Left lung (tissue), 10 donors: Measurements from ENCODE around the gene FLT4. TPM values are rescaled to one million over a fixed set of nuclear protein-coding genes. Genes with fewer than 3 reads are reported as not detected.

ENCODE experiments used
- ATAC-seq: fragments of 200-7000 bp; cut with Tn5 transposase; one replicate; pipeline ENCODE4 v1.9.1; 2020; ENCODE audit warnings: moderate library complexity
- DNase-seq, 4 donors: peaks; one replicate each; pipeline ENCODE4 v3.0.0-alpha.2; 2013 to 2020
- H3K27ac ChIP-seq, 2 donors: fragments of 200-600 bp; sonication (generic) in 1 of 2; one replicate each; pipeline versions ENCODE4 v1.5.0 to v1.8.0; 2020 to 2021
- H3K27me3 ChIP-seq, 2 donors: fragments of 200-600 bp; sonication (generic) in 1 of 2; one replicate each; pipeline versions ENCODE4 v1.5.0 to v1.8.0; 2020 to 2021
- H3K36me3 ChIP-seq, 2 donors: fragments of 200-600 bp; sonication (generic) in 1 of 2; one replicate each; pipeline versions ENCODE4 v1.5.0 to v1.8.0; 2020 to 2021
- H3K4me1 ChIP-seq, 2 donors: fragments of 200-600 bp; one replicate each; pipeline ENCODE4 v1.8.0; 2021
- H3K4me3 ChIP-seq, 2 donors: fragments of 200-600 bp; sonication (generic) in 1 of 2; one replicate each; pipeline versions ENCODE4 v1.5.0 to v1.8.0; 2020 to 2021; ENCODE audit warnings: mild to moderate bottlenecking in 1 of 2
- H3K9me3 ChIP-seq, 2 donors: fragments of 200-600 bp; sonication (generic) in 1 of 2; one replicate each; pipeline versions ENCODE4 v1.5.0 to v1.8.0; 2020 to 2021
- CTCF ChIP-seq, 2 donors: fragments of 200-600 bp; sonication (generic) in 1 of 2; IDR thresholded peaks; one replicate each; pipeline versions ENCODE4 v1.5.0 to v1.8.0; 2021; ENCODE audit warnings: antibody characterized with exemption in 2 of 2
- intact Hi-C, 2 donors: fragments of 100-400 bp; cut with DNase I; formaldehyde crosslinking; loops; one replicate each; pipeline versions ENCODE4 v1.11.2 to v1.14.2; 2022
- polyA plus RNA-seq, 6 donors: library from polyadenylated mRNA; unstranded; fragments of 120-200 nt; gene quantifications; one replicate each; pipeline ENCODE4 v1.2.1, GENCODE V29; 2013; ENCODE audit not compliant: insufficient read length in 6 of 6
- total RNA-seq, 2 donors: library from RNA; stranded (reverse); fragmentation: NEBNext Ultra II Directional; extraction: Animal tissue kit (Norgen Biotek cat#: 25700); gene quantifications; one replicate each; pipeline ENCODE4 v1.2.1, GENCODE V29; 2021
- donor health status: DM: no; HTN: yes; CAD: no.
- donor health status: DM: no; HTN: no; CAD: no.

The FLT4 gene
- total and polyA plus RNA-seq, 8 donors = 21.7 to 48.5 (median 38.2) TPM

- intact Hi-C loops = no loop called here
- DNase-seq (no peak), ATAC-seq (no peak)
- Histone ChIP-seq H3K36me3 (no peaks in the 10 kb centered on the region), H3K9me3 (no peaks in the 10 kb centered on the region), H3K4me3 (no peak overlapping the region), H3K27me3 (peaks cover 35 to 58% of the 10 kb centered on the region in 2 donors), H3K27ac (no peak overlapping the region), H3K4me1 (peaks cover 0 to 21% of the 10 kb centered on the region in 2 donors)
- no peak for TF ChIP-seq CTCF (IDR thresholded peaks at IDR 0.05)
These were observed 3.4 kb upstream of the FLT4 start for GRCh38 chr5:180652771-180653170.

GRCh38 chr5:180652346-180652745 lies 2.9 kb upstream of the FLT4 start:
- no peak overlapping the region for H3K4me3 ChIP-seq
- intact Hi-C loops = no loop called here
- H3K36me3 ChIP-seq = no peaks in the 10 kb centered on the region
- H3K27me3 ChIP-seq = peaks cover 36 to 62% of the 10 kb centered on the region in 2 donors
- no peaks in the 10 kb centered on the region for H3K9me3 ChIP-seq
- DNase-seq (no peak), ATAC-seq (no peak)
- no peak overlapping the region for H3K27ac ChIP-seq
- peaks cover 0 to 21% of the 10 kb centered on the region in 2 donors for H3K4me1 ChIP-seq
- TF ChIP-seq CTCF (IDR thresholded peaks at IDR 0.05) = no peak

GRCh38 chr5:180648658-180649296 lies 623 bp downstream of the FLT4 start:
- intact Hi-C loops = no loop called here
- DNase-seq = peak in 1 of 4 donors; percentile 79
- H3K27ac ChIP-seq = peak overlapping the region; percentile 39 to 64
- TF ChIP-seq CTCF (IDR thresholded peaks at IDR 0.05) = peak in 1 of 2 donors; percentile 21
- ATAC-seq = peak; percentile 42
- peak overlapping the region; percentile 25 to 46 for H3K4me3 ChIP-seq
- no peaks in the 10 kb centered on the region for H3K9me3 ChIP-seq
- H3K36me3 ChIP-seq = no peaks in the 10 kb centered on the region
- peaks cover 36 to 96% of the 10 kb centered on the region in 2 donors for H3K27me3 ChIP-seq
- H3K4me1 ChIP-seq = peaks cover 0 to 21% of the 10 kb centered on the region in 2 donors

- TF ChIP-seq CTCF (IDR thresholded peaks at IDR 0.05) = no peak
- peaks cover 0 to 21% of the 10 kb centered on the region in 2 donors for H3K4me1 ChIP-seq
- no peaks in the 10 kb centered on the region for H3K36me3 ChIP-seq
- H3K27ac ChIP-seq = no peak overlapping the region
- ATAC-seq (no peak), DNase-seq (peak in 1 of 4 donors; percentile 28)
- H3K4me3 ChIP-seq = peak overlapping the region; percentile 25 to 46
- H3K27me3 ChIP-seq = peaks cover 36 to 96% of the 10 kb centered on the region in 2 donors
- intact Hi-C loops = no loop called here
- no peaks in the 10 kb centered on the region for H3K9me3 ChIP-seq
These were observed 1.4 kb downstream of the FLT4 start for GRCh38 chr5:180647941-180648500.

GRCh38 chr5:180647465-180647864 lies 1.9 kb downstream of the FLT4 start:
- intact Hi-C loops = no loop called here
- Histone ChIP-seq H3K36me3 (no peaks in the 10 kb centered on the region), H3K4me3 (peak overlapping the region in 1 of 2 donors; percentile 46), H3K27ac (no peak overlapping the region), H3K4me1 (peaks cover 0 to 21% of the 10 kb centered on the region in 2 donors), H3K27me3 (peaks cover 36 to 90% of the 10 kb centered on the region in 2 donors), H3K9me3 (no peaks in the 10 kb centered on the region)
- ATAC-seq = no peak
- peak in 1 of 4 donors; percentile 61 for DNase-seq
- no peak for TF ChIP-seq CTCF (IDR thresholded peaks at IDR 0.05)
